HCT116 (cell line): ENCODE measurements around the gene RBM47. TPM values are rescaled to one million over a fixed set of nuclear protein-coding genes. Genes with fewer than 3 reads are reported as not detected.

Experiments used
- ATAC-seq: fragments of 200-7000 bp; cut with Tn5 transposase; 2 replicates; pipeline ENCODE4 v1.9.1; 2020; ENCODE audit warnings: mild to moderate bottlenecking, moderate library complexity
- BruUV-seq: library from RNA; stranded (reverse); fragments of 400-500 nt; replicated peaks from 2 replicates; lab custom pipeline; 2021; lab: Mats Ljungman, UMichigan
- CTCF ChIA-PET: fragments of 300-600 bp; sonication (Branson Sonifier 250); formaldehyde crosslinking; loops from one replicate; lab custom pipeline; 2021; ENCODE audit warnings: antibody characterized with exemption; lab: Charles Lee
- POLR2A ChIA-PET: fragments of 300-600, 350-600 bp; sonication (Branson Sonifier 250); formaldehyde crosslinking; loops from one replicate; lab custom pipeline; 2021; ENCODE audit warnings: antibody characterized with exemption; lab: Charles Lee
- RAD21 ChIA-PET, 2 experiments: fragments of 300-600 bp; sonication (Branson Sonifier 250); formaldehyde crosslinking; loops; one replicate each; lab custom pipeline; 2023; ENCODE audit warnings: low total read pairs in 2 of 2; ENCODE audit not compliant: uncharacterized antibody in 2 of 2, unreplicated experiment in 2 of 2, low non-redundant PET in 1 of 2; lab: Charles Lee
- DNase-seq: peaks from one replicate; pipeline ENCODE4 v3.0.0-alpha.2; 2010; ENCODE audit warnings: low read depth, low spot score
- H2AFZ ChIP-seq: fragments of 200-600 bp; shearing (Covaris generic), sonication (generic); 2 replicates; pipeline ENCODE4 v1.6.1; 2017; ENCODE audit warnings: low read depth, mixed run types, mixed read lengths, antibody characterized with exemption, low read length; ENCODE audit not compliant: poor library complexity, severe bottlenecking
- H3K27ac ChIP-seq: 2 replicates; pipeline ENCODE4 v1.5.1; 2012; ENCODE audit warnings: low read depth, low read length
- H3K27me3 ChIP-seq: fragments of 200-600 bp; sonication (generic); 2 replicates; pipeline ENCODE4 v1.6.1; 2016; ENCODE audit warnings: mixed run types, low read length, mixed read lengths; ENCODE audit not compliant: insufficient read depth
- H3K36me3 ChIP-seq, 2 experiments: fragments of 200-500 bp in 1 of 2; fragments of 200-600 bp in 1 of 2; sonication (Bioruptor generic) in 1 of 2; sonication (generic) in 1 of 2; 2 replicates each; pipeline versions ENCODE4 v1.5.1 to v1.6.1; 2014 to 2016; ENCODE audit warnings: low read length in 2 of 2, inconsistent platforms in 1 of 2, mixed read lengths in 1 of 2, mixed run types in 1 of 2; ENCODE audit not compliant: insufficient read depth in 2 of 2, control insufficient read depth in 1 of 2
- H3K4me1 ChIP-seq, 2 experiments: fragments of 200-600 bp in 1 of 2; sonication (generic) in 1 of 2; 2 replicates each; pipeline versions ENCODE4 v1.5.1 to v1.6.1; 2012 to 2017; ENCODE audit warnings: low read length in 2 of 2, inconsistent platforms in 1 of 2, mild to moderate bottlenecking in 1 of 2, mixed read lengths in 1 of 2, mixed run types in 1 of 2, moderate library complexity in 1 of 2; ENCODE audit not compliant: insufficient read depth in 2 of 2, control insufficient read depth in 1 of 2
- H3K4me2 ChIP-seq: fragments of 200-600 bp; sonication (generic); 2 replicates; pipeline ENCODE4 v1.6.1; 2017; ENCODE audit warnings: mixed run types, low read length, mixed read lengths
- H3K4me3 ChIP-seq, 2 experiments: fragments of 200-600 bp in 1 of 2; sonication (generic) in 1 of 2; replicated peaks in 1 of 2; 2 replicates each; pipeline ENCODE4 v1.5.1; 2011 to 2016; ENCODE audit warnings: low read length in 2 of 2, control low read depth in 1 of 2, low read depth in 1 of 2, mild to moderate bottlenecking in 1 of 2, mixed read lengths in 1 of 2, mixed run types in 1 of 2
- H3K79me2 ChIP-seq: fragments of 200-600 bp; sonication (generic); 2 replicates; pipeline ENCODE4 v1.6.1; 2017; ENCODE audit warnings: mild to moderate bottlenecking, mixed run types, low read length, moderate library complexity, mixed read lengths; ENCODE audit not compliant: insufficient read depth
- H3K9ac ChIP-seq: fragments of 200-600 bp; sonication (generic); 2 replicates; pipeline ENCODE4 v1.6.1; 2016; ENCODE audit warnings: low read length, mixed read lengths
- H3K9me2 ChIP-seq: fragments of 200-600 bp; sonication (generic), shearing (Covaris generic); 2 replicates; pipeline ENCODE4 v1.6.1; 2017; ENCODE audit warnings: mixed run types, mild to moderate bottlenecking, moderate library complexity; ENCODE audit not compliant: insufficient read depth
- H3K9me3 ChIP-seq, 2 experiments: fragments of 200-500 bp in 1 of 2; fragments of 200-600 bp in 1 of 2; sonication (Bioruptor generic) in 1 of 2; sonication (generic) in 1 of 2; 2 replicates each; pipeline ENCODE4 v1.6.1; 2014 to 2017; ENCODE audit warnings: low read length in 2 of 2, mixed read lengths in 2 of 2, inconsistent platforms in 1 of 2, low read depth in 1 of 2, mild to moderate bottlenecking in 1 of 2, mixed run types in 1 of 2, moderate library complexity in 1 of 2; ENCODE audit not compliant: control insufficient read depth in 1 of 2, insufficient read depth in 1 of 2
- H4K20me1 ChIP-seq: fragments of 200-600 bp; sonication (generic), shearing (Covaris generic); 2 replicates; pipeline ENCODE4 v1.6.1; 2017; ENCODE audit warnings: mixed run types, mild to moderate bottlenecking, moderate library complexity; ENCODE audit not compliant: insufficient read depth
- CBX3 ChIP-seq: IDR thresholded peaks from 2 replicates; pipeline ENCODE4 v1.6.1; 2012; ENCODE audit warnings: low read depth
- CEBPB ChIP-seq: IDR thresholded peaks from 2 replicates; pipeline ENCODE4 v1.6.1; 2012; ENCODE audit warnings: low read depth
- ELF1 ChIP-seq: IDR thresholded peaks from 2 replicates; pipeline ENCODE4 v1.6.1; 2012; ENCODE audit warnings: low read depth, borderline replicate concordance
- EZH2 ChIP-seq: fragments of 200-600 bp; sonication (generic); IDR thresholded peaks from 2 replicates; pipeline ENCODE4 v1.6.1; 2017; ENCODE audit warnings: antibody characterized with exemption, mixed run types
- EZH2phosphoT487 ChIP-seq: fragments of 200-600 bp; IDR thresholded peaks from 2 replicates; pipeline ENCODE4 v1.6.1; 2018; ENCODE audit warnings: antibody characterized with exemption, borderline replicate concordance
- FOSL1 ChIP-seq: IDR thresholded peaks from 2 replicates; pipeline ENCODE4 v1.6.1; 2012; ENCODE audit warnings: low read depth
- JUND ChIP-seq: IDR thresholded peaks from 2 replicates; pipeline ENCODE4 v1.6.1; 2012
- POLR2A ChIP-seq: IDR thresholded peaks from 2 replicates; pipeline ENCODE4 v1.7.0; 2011; ENCODE audit warnings: borderline replicate concordance; ENCODE audit not compliant: insufficient read depth, insufficient read length; ENCODE audit errors: extremely low read depth
- SIN3A ChIP-seq: IDR thresholded peaks from 2 replicates; pipeline ENCODE4 v1.6.1; 2012; ENCODE audit warnings: low read depth
- TCF7L2 ChIP-seq: IDR thresholded peaks from 2 replicates; pipeline ENCODE4 v1.7.0; 2011; ENCODE audit warnings: borderline replicate concordance, inconsistent platforms; ENCODE audit not compliant: insufficient read depth, insufficient read length; ENCODE audit errors: extremely low read depth
- YY1 ChIP-seq: IDR thresholded peaks from 2 replicates; pipeline ENCODE4 v1.6.1; 2011; ENCODE audit warnings: low read length, low read depth, moderate library complexity, mild to moderate bottlenecking; ENCODE audit not compliant: insufficient replicate concordance; ENCODE audit errors: extremely low read depth
- ZNF274 ChIP-seq: fragments of 200-500 bp; sonication (Bioruptor generic); IDR thresholded peaks from 2 replicates; pipeline ENCODE4 v1.6.1; 2014; ENCODE audit warnings: mild to moderate bottlenecking, low read depth, low read length, inconsistent platforms
- intact Hi-C: fragments of 100-400 bp; cut with micrococcal nuclease; formaldehyde crosslinking; loops from 2 replicates; pipeline ENCODE4 v1.10.0; 2022
- total RNA-seq: library from RNA; stranded (reverse); gene quantifications from one replicate; pipeline ENCODE4 v1.2.1, GENCODE V29; 2021; ENCODE audit not compliant: unreplicated experiment
- TF ChIP-seq, protein P1 (sequence below), 3 experiments: fragments of 200-600 bp in 1 of 3; sonication (generic) in 1 of 3; IDR thresholded peaks in 2 of 3; conservative IDR thresholded peaks in 1 of 3; 2 replicates each; pipeline ENCODE4 v1.5.1; 2012 to 2017; ENCODE audit warnings: low read depth in 2 of 3, low read length in 2 of 3, antibody characterized with exemption in 1 of 3, borderline replicate concordance in 1 of 3, control low read depth in 1 of 3, mild to moderate bottlenecking in 1 of 3, mixed read lengths in 1 of 3, mixed run types in 1 of 3, moderate library complexity in 1 of 3; ENCODE audit not compliant: insufficient read depth in 1 of 3
- TF ChIP-seq, protein P2 (sequence below): IDR thresholded peaks from 2 replicates; pipeline ENCODE4 v1.6.1; 2011; ENCODE audit warnings: mild to moderate bottlenecking, low read length, moderate library complexity; ENCODE audit not compliant: insufficient replicate concordance; ENCODE audit errors: extremely low read depth
- TF ChIP-seq, protein P3 (sequence below): IDR thresholded peaks from 2 replicates; pipeline ENCODE4 v1.6.1; 2012

The RBM47 gene
- total RNA-seq, 1 experiment from 2014 or later = 22.2 TPM

DNA sequence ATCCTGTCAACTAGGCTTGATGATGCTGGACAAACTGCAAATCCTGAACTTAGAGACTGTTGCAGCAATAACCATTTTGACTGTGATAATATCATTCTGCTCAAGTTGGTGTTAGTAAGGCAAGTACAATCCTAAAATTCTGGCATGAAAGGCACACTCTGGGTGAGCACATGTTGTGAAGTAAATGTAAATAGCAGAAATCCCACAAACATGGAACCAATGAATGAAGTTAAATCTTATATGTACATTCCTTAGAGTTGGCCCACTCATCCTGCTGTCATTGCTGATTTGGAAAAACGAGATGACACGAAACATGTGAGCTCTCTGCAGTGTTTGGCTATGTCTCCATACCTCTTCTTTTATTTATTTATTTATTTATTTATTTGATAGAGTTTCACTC, 21.0 kb downstream of the RBM47 start:
- Histone ChIP-seq H3K9me2 (no peaks in the 10 kb centered on the region), H3K4me3 (no peak overlapping the region), H3K4me1 (peaks cover 5 to 10% of the 10 kb centered on the region in 2 experiments; a peak in 2 of 4 replicates), H3K27ac (no peak overlapping the region), H2AFZ (no peak overlapping the region), H3K36me3 (no peaks in the 10 kb centered on the region), H3K9ac (no peak overlapping the region), H3K4me2 (no peak overlapping the region), H3K9me3 (no peaks in the 10 kb centered on the region), H3K79me2 (no peaks in the 10 kb centered on the region), H4K20me1 (no peaks in the 10 kb centered on the region), H3K27me3 (no peaks in the 10 kb centered on the region)
- DNase-seq (no peak), ATAC-seq (no peak)
- intact Hi-C loops = no loop called here
- RAD21 ChIA-PET = no interaction called here
- POLR2A ChIA-PET = no interaction called here
- CTCF ChIA-PET = no interaction called here
- no TSS peak for BruUV-seq
- TF ChIP-seq CEBPB (no peak), CBX3 (no peak), YY1 (no peak), FOSL1 (no peak), TCF7L2 (no peak), EZH2 (no peak), ELF1 (no peak), ZNF274 (no peak), EZH2phosphoT487 (no peak), SIN3A (no peak), POLR2A (no peak), JUND (no peak)
- TF ChIP-seq, protein P1, sequence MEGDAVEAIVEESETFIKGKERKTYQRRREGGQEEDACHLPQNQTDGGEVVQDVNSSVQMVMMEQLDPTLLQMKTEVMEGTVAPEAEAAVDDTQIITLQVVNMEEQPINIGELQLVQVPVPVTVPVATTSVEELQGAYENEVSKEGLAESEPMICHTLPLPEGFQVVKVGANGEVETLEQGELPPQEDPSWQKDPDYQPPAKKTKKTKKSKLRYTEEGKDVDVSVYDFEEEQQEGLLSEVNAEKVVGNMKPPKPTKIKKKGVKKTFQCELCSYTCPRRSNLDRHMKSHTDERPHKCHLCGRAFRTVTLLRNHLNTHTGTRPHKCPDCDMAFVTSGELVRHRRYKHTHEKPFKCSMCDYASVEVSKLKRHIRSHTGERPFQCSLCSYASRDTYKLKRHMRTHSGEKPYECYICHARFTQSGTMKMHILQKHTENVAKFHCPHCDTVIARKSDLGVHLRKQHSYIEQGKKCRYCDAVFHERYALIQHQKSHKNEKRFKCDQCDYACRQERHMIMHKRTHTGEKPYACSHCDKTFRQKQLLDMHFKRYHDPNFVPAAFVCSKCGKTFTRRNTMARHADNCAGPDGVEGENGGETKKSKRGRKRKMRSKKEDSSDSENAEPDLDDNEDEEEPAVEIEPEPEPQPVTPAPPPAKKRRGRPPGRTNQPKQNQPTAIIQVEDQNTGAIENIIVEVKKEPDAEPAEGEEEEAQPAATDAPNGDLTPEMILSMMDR (IDR thresholded peaks at IDR 0.05 in 2 of 3, conservative IDR thresholded peaks at IDR 0.05 in 1 of 3; ENCODE audit: borderline replicate concordance in 1 of 3, insufficient read depth in 1 of 3, low read depth in 2 of 3, low read length in 2 of 3) = no peak
- TF ChIP-seq, protein P2, sequence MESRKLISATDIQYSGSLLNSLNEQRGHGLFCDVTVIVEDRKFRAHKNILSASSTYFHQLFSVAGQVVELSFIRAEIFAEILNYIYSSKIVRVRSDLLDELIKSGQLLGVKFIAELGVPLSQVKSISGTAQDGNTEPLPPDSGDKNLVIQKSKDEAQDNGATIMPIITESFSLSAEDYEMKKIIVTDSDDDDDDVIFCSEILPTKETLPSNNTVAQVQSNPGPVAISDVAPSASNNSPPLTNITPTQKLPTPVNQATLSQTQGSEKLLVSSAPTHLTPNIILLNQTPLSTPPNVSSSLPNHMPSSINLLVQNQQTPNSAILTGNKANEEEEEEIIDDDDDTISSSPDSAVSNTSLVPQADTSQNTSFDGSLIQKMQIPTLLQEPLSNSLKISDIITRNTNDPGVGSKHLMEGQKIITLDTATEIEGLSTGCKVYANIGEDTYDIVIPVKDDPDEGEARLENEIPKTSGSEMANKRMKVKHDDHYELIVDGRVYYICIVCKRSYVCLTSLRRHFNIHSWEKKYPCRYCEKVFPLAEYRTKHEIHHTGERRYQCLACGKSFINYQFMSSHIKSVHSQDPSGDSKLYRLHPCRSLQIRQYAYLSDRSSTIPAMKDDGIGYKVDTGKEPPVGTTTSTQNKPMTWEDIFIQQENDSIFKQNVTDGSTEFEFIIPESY = no peak
- TF ChIP-seq, protein P3, sequence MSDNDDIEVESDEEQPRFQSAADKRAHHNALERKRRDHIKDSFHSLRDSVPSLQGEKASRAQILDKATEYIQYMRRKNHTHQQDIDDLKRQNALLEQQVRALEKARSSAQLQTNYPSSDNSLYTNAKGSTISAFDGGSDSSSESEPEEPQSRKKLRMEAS = no peak
